Stomach (tissue), 4 donors: ENCODE measurements around the gene NT5C2.

ENCODE experiments used
- POLR2AphosphoS5 ChIP-seq, 3 donors: sonication (generic); formaldehyde crosslinking; IDR thresholded peaks; one replicate each; pipeline ENCODE4 v1.6.1; 2016; ENCODE audit warnings: antibody characterized with exemption in 3 of 3
- TF ChIP-seq, protein P1 (sequence below), 7 experiments: fragments of 450-650 bp in 4 of 7; fragments of 200-600 bp in 3 of 7; sonication (generic) in 3 of 7; IDR thresholded peaks; one replicate each; pipeline ENCODE4 v1.5.1; 2016 to 2019; ENCODE audit warnings: antibody characterized with exemption in 7 of 7, control low read depth in 2 of 7, mild to moderate bottlenecking in 1 of 7

DNA sequence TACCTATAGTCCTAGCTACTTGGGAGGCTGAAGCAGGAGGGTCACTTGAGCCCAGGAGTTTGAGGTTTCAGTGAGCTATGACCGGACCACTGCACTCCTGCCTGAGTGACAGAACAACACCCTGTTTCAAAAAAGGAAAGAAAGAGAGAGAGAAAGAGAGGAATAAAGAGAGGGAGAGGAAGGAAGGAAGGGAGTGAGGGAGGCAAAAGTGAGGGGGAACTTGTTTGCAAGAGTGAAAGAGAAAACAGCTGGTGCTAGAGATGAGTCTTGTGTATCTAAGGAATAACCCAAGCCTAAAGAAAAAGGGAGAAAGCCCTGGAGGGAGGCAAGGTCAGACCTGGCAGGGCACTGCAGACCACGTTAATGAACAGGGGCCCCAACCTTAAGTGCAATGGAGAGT is 4.8 kb upstream of the NT5C2 start:
- TF ChIP-seq, protein P1, sequence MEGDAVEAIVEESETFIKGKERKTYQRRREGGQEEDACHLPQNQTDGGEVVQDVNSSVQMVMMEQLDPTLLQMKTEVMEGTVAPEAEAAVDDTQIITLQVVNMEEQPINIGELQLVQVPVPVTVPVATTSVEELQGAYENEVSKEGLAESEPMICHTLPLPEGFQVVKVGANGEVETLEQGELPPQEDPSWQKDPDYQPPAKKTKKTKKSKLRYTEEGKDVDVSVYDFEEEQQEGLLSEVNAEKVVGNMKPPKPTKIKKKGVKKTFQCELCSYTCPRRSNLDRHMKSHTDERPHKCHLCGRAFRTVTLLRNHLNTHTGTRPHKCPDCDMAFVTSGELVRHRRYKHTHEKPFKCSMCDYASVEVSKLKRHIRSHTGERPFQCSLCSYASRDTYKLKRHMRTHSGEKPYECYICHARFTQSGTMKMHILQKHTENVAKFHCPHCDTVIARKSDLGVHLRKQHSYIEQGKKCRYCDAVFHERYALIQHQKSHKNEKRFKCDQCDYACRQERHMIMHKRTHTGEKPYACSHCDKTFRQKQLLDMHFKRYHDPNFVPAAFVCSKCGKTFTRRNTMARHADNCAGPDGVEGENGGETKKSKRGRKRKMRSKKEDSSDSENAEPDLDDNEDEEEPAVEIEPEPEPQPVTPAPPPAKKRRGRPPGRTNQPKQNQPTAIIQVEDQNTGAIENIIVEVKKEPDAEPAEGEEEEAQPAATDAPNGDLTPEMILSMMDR (IDR thresholded peaks at IDR 0.05) = no peak
- TF ChIP-seq POLR2AphosphoS5 (IDR thresholded peaks at IDR 0.05) = no peak
